Activated CD4-positive, alpha-beta memory T cell treated with anti-CD3 and anti-CD28 coated beads for 36 hours (primary cell): ENCODE results near the gene EML1. TPM values are rescaled to one million over a fixed set of nuclear protein-coding genes. Genes with fewer than 3 reads are reported as not detected.
"Not testable (repeated sequence)": the region's sequence is repeated elsewhere in the genome, so short reads cannot be mapped to it uniquely, and the experiment has no call there.

Experiments
- CTCF ChIA-PET: fragments of 350-600 bp; sonication (Branson Sonifier 250); formaldehyde crosslinking; loops from one replicate; lab custom pipeline; 2021; ENCODE audit warnings: antibody characterized with exemption, inconsistent platforms; lab: Charles Lee
- POLR2A ChIA-PET: fragments of 350-600 bp; sonication (Branson Sonifier 250); formaldehyde crosslinking; loops from one replicate; lab custom pipeline; 2021; ENCODE audit warnings: antibody characterized with exemption; lab: Charles Lee
- DNase-seq: peaks from one replicate; pipeline ENCODE4 v3.0.0-alpha.2; 2020
- H3K27ac Mint-ChIP-seq: one replicate; pipeline ENCODE4 v1.8.0; 2021; ENCODE audit warnings: mixed read lengths
- H3K27me3 Mint-ChIP-seq: one replicate; pipeline ENCODE4 v1.8.0; 2021; ENCODE audit warnings: mixed read lengths
- H3K36me3 Mint-ChIP-seq: one replicate; pipeline ENCODE4 v1.8.0; 2021; ENCODE audit warnings: mixed read lengths
- H3K4me1 Mint-ChIP-seq: one replicate; pipeline ENCODE4 v1.8.0; 2021; ENCODE audit warnings: low read depth, mixed read lengths
- H3K4me3 Mint-ChIP-seq: one replicate; pipeline ENCODE4 v1.8.0; 2021; ENCODE audit warnings: mild to moderate bottlenecking, mixed read lengths
- H3K9me3 Mint-ChIP-seq: one replicate; pipeline ENCODE4 v1.8.0; 2021; ENCODE audit warnings: mixed read lengths
- intact Hi-C: fragments of 100-400 bp; cut with micrococcal nuclease; formaldehyde crosslinking; loops from one replicate; pipeline ENCODE4 v1.15.1; 2023
- total RNA-seq, 2 experiments: library from RNA; stranded (reverse); gene quantifications; one replicate each; pipeline ENCODE4 v1.2.3, GENCODE V29; 2021

The EML1 gene
- total RNA-seq, 2 experiments from 2014 or later = 1.5 to 1.9 TPM

- Mint-ChIP-seq H3K27ac (no peak overlapping the region), H3K27me3 (peaks cover 31% of the 10 kb centered on the region), H3K9me3 (no peaks in the 10 kb centered on the region), H3K4me3 (no peak overlapping the region), H3K4me1 (peaks cover 20% of the 10 kb centered on the region), H3K36me3 (no peaks in the 10 kb centered on the region)
- peak; percentile 57 for DNase-seq
- intact Hi-C loops = no loop called here
- ChIA-PET CTCF (interaction anchor here (2.4 kb wide), 1 partner anchor 28 kb away, joined by 6 read pairs; no protein-coding TSS in a partner anchor), POLR2A (no interaction called here)
These were observed 34.9 kb upstream of the EML1 start for GRCh38 chr14:99758121-99758821.

GRCh38 chr14:99758872-99759545 is 34.2 kb upstream of the EML1 start:
- CTCF ChIA-PET = interaction anchor here (2.4 kb wide), 1 partner anchor 29 kb away, joined by 6 read pairs; no protein-coding TSS in a partner anchor

GRCh38 chr14:99759546-99759925 is 33.7 kb upstream of the EML1 start:
- ChIA-PET CTCF (interaction anchor here (2.4 kb wide), 1 partner anchor 29 kb away, joined by 6 read pairs; no protein-coding TSS in a partner anchor), POLR2A (no interaction called here)
- Mint-ChIP-seq H3K4me3 (no peak overlapping the region), H3K27me3 (peaks cover 20% of the 10 kb centered on the region), H3K27ac (no peak overlapping the region), H3K36me3 (no peaks in the 10 kb centered on the region), H3K9me3 (no peaks in the 10 kb centered on the region), H3K4me1 (peaks cover 11% of the 10 kb centered on the region)
- DNase-seq = no peak
- intact Hi-C loops = no loop called here

More at GRCh38 chr14:99758872-99759545, 34.2 kb upstream of the EML1 start:
- no peaks in the 10 kb centered on the region for H3K9me3 Mint-ChIP-seq
- H3K27ac Mint-ChIP-seq = no peak overlapping the region
- no peak for DNase-seq
- no peaks in the 10 kb centered on the region for H3K36me3 Mint-ChIP-seq
- H3K4me1 Mint-ChIP-seq = peaks cover 15% of the 10 kb centered on the region
- peaks cover 24% of the 10 kb centered on the region for H3K27me3 Mint-ChIP-seq
- POLR2A ChIA-PET = no interaction called here
- intact Hi-C loops = no loop called here
- H3K4me3 Mint-ChIP-seq = no peak overlapping the region

- DNase-seq = no peak
- CTCF ChIA-PET = no interaction called here
- no peak overlapping the region for H3K27ac Mint-ChIP-seq
- intact Hi-C loops = no loop called here
- H3K4me3 Mint-ChIP-seq = no peak overlapping the region
- peaks cover 10% of the 10 kb centered on the region for H3K4me1 Mint-ChIP-seq
- POLR2A ChIA-PET = no interaction called here
- no peaks in the 10 kb centered on the region for H3K36me3 Mint-ChIP-seq
- peaks cover 14% of the 10 kb centered on the region for H3K27me3 Mint-ChIP-seq
- H3K9me3 Mint-ChIP-seq = no peaks in the 10 kb centered on the region
These were observed 32.4 kb upstream of the EML1 start for GRCh38 chr14:99760817-99761216.

GRCh38 chr14:99762911-99763310 is 30.3 kb upstream of the EML1 start:
- CTCF ChIA-PET, intact Hi-C loops: not testable (repeated sequence)

GRCh38 chr14:99763527-99764221 is 29.5 kb upstream of the EML1 start:
- H3K4me3 Mint-ChIP-seq = no peak overlapping the region
- no peaks in the 10 kb centered on the region for H3K36me3 Mint-ChIP-seq
- no peak for DNase-seq
- no peaks in the 10 kb centered on the region for H3K4me1 Mint-ChIP-seq
- H3K27ac Mint-ChIP-seq = no peak overlapping the region
- no peaks in the 10 kb centered on the region for H3K9me3 Mint-ChIP-seq
- ChIA-PET POLR2A (no interaction called here), CTCF (no interaction called here)
- peaks cover 10% of the 10 kb centered on the region for H3K27me3 Mint-ChIP-seq
- intact Hi-C loops = no loop called here

More at GRCh38 chr14:99762911-99763310, 30.3 kb upstream of the EML1 start:
- H3K4me3 Mint-ChIP-seq, H3K4me1 Mint-ChIP-seq, H3K36me3 Mint-ChIP-seq, POLR2A ChIA-PET, H3K27ac Mint-ChIP-seq, H3K27me3 Mint-ChIP-seq, H3K9me3 Mint-ChIP-seq, DNase-seq: not testable (repeated sequence)

GRCh38 chr14:99764222-99764706 is 28.9 kb upstream of the EML1 start:
- H3K9me3 Mint-ChIP-seq = no peaks in the 10 kb centered on the region

GRCh38 chr14:99768381-99768780 is 24.8 kb upstream of the EML1 start:
- intact Hi-C loops = no loop called here

More at GRCh38 chr14:99764222-99764706, 28.9 kb upstream of the EML1 start:
- intact Hi-C loops = no loop called here
- no peaks in the 10 kb centered on the region for H3K4me1 Mint-ChIP-seq
- no peak overlapping the region for H3K27ac Mint-ChIP-seq
- H3K4me3 Mint-ChIP-seq = no peak overlapping the region
- H3K27me3 Mint-ChIP-seq = peaks cover 10% of the 10 kb centered on the region
- POLR2A ChIA-PET = no interaction called here
- no peak for DNase-seq
- H3K36me3 Mint-ChIP-seq = no peaks in the 10 kb centered on the region
- CTCF ChIA-PET = no interaction called here

GRCh38 chr14:99769123-99769522 is 24.1 kb upstream of the EML1 start:
- no peaks in the 10 kb centered on the region for H3K9me3 Mint-ChIP-seq
- H3K36me3 Mint-ChIP-seq = no peaks in the 10 kb centered on the region
- no peak overlapping the region for H3K27ac Mint-ChIP-seq
- peaks cover under 1% of the 10 kb centered on the region for H3K4me1 Mint-ChIP-seq
- H3K27me3 Mint-ChIP-seq = peaks cover 5% of the 10 kb centered on the region
- CTCF ChIA-PET = no interaction called here
- H3K4me3 Mint-ChIP-seq = no peak overlapping the region
- POLR2A ChIA-PET = no interaction called here
- DNase-seq = no peak
- intact Hi-C loops = no loop called here

More at GRCh38 chr14:99768381-99768780, 24.8 kb upstream of the EML1 start:
- Mint-ChIP-seq H3K9me3 (no peaks in the 10 kb centered on the region), H3K36me3 (no peaks in the 10 kb centered on the region), H3K4me1 (no peaks in the 10 kb centered on the region), H3K27me3 (peaks cover 5% of the 10 kb centered on the region), H3K27ac (no peak overlapping the region), H3K4me3 (no peak overlapping the region)
- no peak for DNase-seq
- CTCF ChIA-PET = interaction anchor here (0.9 kb wide), 1 partner anchor 38 kb away, joined by 3 read pairs; no protein-coding TSS in a partner anchor
- POLR2A ChIA-PET = no interaction called here

GRCh38 chr14:99769799-99770198 is 23.4 kb upstream of the EML1 start:
- ChIA-PET CTCF (no interaction called here), POLR2A (no interaction called here)
- Mint-ChIP-seq H3K27ac (no peak overlapping the region), H3K27me3 (peaks cover 5% of the 10 kb centered on the region), H3K4me1 (peaks cover 6% of the 10 kb centered on the region), H3K4me3 (no peak overlapping the region), H3K9me3 (no peaks in the 10 kb centered on the region), H3K36me3 (no peaks in the 10 kb centered on the region)
- no peak for DNase-seq
- intact Hi-C loops = no loop called here

- Mint-ChIP-seq H3K27me3 (peaks cover 12% of the 10 kb centered on the region), H3K27ac (no peak overlapping the region), H3K9me3 (no peaks in the 10 kb centered on the region), H3K4me1 (peaks cover 10% of the 10 kb centered on the region), H3K4me3 (no peak overlapping the region), H3K36me3 (no peaks in the 10 kb centered on the region)
- no peak for DNase-seq
- ChIA-PET CTCF (interaction anchor here (1.3 kb wide), 1 partner anchor 85 kb away, joined by 4 read pairs; no protein-coding TSS in a partner anchor), POLR2A (no interaction called here)
- intact Hi-C loops = no loop called here
These were observed 20.6 kb upstream of the EML1 start for GRCh38 chr14:99772371-99773283.
